SHP77 treated with DMSO at 0.1 percent for 48 hours (cell line): Measurements from ENCODE around the gene FEZF1.
"Not testable (repeated sequence)": the region's sequence is repeated elsewhere in the genome, so short reads cannot be mapped to it uniquely, and the experiment has no call there.

Experiments used
- DNase-seq: peaks from one replicate; lab custom pipeline; 2025; lab: John Stamatoyannopoulos, UW

The FEZF1 gene

DNA sequence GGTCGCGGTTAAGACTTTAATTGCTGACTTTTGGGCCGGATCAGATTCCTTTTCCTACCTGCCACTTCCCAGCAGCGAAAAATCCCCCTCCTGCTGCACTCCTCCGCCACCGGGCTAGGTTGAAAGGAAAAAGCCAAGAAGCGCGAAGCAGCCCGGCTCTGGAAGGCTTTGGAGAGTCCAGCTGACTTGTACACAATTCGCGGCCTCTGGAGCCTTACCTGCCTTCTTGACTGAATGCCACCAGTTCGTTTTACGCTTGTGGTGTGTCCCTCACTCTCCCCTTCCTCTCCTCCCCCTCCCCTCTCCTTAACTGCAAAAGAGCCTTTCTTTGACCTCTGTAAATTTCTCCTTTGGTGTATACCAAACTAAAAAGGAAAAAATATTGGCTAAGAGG lies 2.7 kb upstream of the FEZF1 start:
- DNase-seq, result no peak

DNA sequence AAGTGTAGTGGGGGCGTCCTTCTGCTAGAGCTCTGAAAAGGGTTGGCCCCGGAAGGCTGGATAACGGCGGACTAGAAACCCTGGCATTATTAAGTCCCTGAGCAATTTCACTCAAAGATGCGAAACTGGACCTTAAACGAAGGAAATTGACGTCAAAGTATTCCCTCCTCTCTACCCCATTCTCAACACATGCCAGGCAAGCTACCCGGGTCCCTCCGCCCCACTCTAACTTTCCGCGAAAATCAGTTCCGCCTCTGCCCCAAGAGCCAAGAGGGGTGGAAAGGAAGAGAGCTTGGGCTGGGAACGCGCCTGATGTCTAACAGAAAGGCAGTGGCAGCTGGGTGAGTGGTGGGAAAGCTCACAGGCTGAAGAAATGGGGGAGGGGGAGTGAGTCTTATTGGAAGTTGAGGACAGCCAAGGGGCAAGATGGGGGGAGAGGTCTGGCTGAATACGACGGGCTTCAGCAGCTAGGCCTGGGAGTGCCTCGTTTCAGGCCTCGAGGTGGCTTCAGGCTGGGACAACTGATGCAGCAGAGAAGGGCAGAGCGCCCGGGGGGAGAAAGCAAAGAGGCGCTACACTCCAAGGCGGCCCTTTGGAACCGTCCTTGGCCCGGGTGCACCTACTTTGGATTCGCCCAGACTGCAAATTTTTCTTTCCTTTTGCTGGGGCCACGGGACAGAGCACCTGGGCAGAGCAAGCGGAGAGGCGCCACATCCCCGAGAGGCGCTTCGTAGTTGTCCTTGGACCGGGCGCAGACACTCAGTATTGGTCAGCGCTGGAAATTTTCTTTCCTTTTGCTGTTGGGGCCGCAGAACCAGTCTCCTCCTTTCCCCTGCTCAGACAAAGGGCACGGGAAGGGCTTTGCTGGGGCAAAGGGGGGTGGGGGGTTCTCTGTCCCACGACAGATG lies 2.0 kb upstream of the FEZF1 start:
- DNase-seq, result no peak

DNA sequence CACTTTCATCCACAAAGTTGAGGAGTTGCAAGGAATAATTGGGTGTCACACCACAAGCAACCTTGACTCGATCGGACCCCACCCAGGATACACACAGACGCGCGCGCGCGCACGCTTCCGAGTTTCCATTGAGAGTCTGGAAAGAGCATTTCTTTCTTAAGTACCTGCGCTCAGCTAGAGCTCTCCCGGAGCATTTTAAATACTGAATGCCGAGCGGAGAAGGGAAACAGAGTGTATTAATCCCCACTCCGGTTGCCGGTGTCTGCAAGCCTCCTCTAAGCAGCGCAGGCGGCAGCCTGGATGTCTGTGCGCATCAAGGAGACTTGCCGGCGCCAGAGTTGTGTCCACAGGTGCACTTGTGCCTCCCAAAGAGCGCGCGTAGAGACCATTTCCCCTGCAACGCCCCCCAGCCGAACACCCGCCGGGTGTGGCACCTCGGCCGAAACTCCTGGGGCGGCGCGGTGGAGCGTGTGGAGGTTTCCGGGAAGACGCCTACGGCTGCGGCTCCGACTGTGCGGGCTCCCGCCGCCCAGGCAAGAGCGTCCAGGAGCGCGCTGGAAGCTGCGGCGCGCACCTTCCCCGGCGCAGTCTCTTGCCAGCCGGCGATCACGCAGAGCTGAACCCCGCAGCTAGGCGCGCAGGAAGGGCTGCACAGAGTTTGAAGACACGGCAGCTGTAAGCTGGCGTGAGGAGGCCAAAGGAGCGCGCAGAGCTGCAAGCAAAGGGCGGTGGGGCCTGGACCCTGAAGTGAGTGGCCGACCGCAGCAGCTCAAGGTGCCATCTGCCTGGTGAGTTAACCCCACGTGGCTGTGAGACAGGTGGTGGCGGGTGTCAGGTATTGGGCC lies 1.1 kb upstream of the FEZF1 start:
- no peak for DNase-seq

DNA sequence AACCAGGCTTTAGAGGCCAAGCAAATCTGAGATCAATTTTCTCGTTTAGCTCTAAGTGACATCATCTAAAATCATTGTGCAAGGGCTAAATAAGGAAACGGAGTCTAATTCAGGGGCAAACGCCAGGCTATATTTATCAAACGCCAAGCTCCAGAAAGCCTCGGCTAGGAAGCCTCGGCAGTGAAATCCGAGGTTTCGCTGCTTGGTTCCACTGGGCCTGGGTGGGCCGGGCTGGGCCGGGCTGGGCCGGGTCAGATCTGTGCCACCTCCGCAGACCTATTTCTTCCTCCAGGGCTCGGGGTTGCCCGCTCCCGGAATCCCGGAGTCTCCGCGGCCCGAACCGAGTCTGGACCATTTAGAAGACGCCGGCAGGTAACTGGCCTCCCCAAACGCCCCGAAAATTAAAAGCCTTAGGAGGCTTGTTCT lies 459 bp upstream of the FEZF1 start:
- no peak for DNase-seq

DNA sequence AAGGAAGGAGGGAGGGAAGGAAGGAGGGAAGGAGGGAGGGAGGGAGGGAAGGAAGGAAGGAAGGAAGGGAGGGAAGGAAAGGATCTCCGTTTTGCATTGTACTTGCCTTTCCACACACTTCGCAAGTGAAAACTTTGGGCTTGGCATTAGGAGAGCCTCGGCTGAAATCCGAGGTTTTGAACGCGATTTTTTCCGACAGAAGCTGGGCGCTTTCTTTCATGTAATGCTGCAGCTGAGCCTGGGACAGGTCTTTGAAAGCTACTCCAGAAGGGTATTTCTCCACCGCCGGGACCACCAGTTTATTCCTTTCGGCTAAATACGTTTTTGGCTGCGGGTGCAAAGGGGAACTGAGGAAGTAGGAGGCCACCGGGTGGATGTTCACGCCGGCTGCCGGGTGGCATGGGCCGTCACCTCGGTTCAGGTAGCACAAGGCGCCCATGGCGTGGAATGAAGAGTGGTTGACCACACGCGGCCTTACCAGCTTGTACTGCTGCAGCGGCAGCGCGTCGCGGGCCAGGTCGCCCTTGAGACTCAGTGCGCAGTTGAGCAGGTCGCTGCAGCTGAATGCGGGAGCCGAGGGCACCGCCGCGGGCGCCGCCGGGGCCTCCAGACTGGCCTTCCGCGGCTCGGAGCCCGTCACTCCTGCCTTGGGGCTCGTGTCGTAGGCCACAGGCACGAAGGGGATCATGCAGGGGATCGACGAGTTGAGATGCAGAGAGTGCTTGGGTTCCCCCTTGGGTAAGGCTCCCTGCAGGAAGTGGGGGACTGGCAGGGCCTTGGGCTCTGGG lies 825 bp downstream of the FEZF1 start:
- no peak for DNase-seq

DNA sequence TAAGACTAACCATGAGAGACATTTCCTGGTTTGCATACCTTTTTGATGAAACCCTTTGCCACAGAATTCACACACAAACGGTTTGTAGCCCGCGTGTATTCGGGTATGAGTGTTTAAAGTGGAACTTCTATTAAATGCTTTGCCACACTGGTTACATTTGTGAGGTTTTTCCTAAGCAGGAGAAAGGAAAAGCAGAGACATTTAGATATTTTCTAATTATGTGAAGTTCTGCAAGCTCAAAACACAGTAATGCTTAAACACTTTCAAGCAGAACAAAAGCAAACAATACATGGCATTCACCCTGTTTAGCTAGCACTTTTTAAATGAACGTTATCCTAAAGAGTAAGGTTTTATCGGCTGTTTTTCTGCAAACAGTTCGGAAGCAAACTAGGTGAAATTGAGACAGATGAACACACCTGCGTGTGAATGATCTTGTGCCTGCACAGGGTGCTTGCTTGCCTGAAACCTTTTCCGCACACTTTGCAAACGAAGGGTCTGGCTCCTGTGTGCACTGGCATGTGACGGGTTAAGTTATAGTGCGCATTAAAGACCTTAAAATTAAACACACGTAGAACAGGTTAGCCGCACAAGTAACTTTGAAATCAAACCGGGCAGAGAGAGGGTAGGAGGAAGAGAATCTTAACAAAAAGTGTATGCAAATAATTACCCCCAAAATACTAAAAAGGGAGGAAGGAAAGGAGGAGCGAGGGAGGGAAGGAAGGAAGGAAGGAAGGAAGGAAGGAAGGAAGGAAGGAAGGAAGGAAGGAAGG lies 1.6 kb downstream of the FEZF1 start:
- no peak for DNase-seq

DNA sequence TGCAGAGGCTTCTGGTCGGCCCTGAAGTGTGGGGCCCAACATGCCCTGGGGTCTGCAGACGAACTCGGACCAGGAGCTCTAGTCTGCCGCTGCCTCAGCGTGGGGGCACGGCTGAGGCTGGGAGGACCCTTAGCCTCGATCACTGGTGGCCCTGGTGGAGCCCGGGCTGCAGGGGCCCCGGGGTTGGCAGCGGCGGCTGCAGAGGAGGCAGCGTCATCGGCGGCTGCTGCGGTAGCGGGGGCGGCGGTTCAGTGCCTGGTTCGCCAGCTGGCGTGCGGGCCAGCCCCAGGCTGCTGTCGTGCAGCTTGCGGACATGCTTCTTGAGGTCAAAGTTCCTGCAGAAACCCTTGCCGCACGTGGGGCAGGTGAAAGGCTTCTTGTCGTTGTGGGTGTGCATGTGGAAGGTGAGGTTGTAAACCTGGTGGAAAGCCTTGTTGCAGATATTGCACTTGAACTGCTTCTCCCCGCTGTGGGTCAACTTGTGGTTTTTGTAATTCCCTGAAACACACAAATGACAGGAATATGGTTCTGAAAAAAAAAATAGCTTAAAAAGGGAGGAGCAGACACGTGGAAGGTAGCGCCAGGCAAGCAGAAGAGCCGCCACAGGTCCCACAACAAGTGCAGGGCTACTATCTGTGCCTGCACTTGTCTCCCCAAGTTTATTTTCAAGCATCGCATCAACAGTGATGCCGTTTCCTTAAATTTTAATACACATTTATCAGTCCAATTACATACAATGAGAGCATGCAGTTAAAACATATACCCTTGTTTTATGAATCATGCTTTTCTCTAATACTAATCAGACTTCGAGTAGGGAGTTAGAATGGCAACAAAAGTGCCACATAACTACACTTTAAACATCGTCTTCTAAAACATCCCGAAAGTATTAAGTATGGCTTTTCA lies 2.4 kb downstream of the FEZF1 start:
- no peak for DNase-seq

DNA sequence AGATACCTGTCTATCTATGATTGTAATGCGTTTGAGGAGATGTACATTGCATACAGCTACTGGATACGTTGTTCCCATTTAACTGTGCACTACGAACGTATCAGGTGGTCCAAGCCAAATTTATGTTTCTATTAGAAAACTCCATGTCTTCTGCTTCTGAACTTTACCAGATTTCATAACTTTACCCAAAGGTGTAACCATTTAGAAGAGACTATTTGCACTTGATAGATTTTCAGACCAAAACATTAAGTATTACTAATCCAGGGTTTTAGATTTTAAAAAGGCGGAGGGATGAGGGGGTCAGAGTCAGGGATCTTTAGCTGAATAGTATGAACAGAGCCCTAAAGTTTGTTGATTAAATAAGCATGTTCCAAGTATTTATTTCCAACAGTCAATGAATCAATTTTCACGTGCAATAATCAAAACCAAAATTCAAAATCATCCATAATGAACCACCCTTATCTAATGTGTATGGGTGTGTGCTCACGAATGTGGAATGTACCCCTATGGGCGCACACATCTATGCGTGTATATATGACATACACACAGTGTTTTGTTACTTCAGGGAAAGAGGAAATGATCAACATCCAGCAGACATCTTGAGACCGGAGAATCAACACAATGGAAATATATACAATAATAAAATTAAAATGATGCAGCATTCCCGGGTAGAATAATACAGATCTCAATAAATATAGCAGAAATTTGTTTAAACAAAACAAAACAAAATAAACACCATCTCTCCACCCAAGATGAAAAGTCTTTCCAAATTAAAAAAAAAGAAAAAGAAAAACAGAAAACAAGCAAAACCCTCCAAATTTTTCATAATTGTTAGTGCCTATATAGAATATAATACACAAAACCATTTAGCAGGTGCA lies 3.4 kb downstream of the FEZF1 start:
- DNase-seq, result no peak

DNA sequence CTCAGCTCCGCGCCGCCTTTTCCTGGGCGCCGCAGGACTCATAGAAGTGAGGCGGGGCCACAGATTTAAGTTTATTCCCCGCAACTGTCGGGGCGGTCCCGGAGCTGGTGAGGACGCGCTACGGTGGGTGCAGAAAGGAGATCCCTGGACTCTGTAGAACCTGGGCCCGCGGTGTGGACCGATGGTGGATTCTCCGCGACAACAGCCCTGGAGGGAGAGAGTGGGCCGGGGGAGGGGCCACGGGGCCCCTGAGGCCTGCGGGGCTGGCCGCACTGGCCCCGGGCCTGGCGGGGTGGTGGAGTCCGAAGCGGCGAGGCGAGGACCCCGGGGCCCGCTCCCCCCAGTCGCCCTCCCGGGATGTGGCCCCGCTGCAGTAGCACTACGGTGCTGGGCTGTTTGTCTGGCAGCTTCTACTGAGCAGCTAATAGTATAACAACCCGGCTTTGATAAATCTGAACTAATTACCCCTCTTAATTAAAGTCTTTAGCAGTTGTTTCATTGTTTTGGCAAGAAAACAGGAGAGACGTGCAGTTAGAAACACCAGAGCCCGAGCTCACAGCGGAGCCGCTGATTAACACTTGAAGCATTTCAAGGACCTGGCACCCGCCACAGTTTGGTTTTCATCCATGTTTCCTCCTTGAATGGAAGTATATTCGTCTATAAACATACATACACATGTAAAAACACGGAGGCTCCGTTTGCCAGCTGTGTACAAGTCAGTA lies 4.2 kb downstream of the FEZF1 start:
- no peak for DNase-seq

DNA sequence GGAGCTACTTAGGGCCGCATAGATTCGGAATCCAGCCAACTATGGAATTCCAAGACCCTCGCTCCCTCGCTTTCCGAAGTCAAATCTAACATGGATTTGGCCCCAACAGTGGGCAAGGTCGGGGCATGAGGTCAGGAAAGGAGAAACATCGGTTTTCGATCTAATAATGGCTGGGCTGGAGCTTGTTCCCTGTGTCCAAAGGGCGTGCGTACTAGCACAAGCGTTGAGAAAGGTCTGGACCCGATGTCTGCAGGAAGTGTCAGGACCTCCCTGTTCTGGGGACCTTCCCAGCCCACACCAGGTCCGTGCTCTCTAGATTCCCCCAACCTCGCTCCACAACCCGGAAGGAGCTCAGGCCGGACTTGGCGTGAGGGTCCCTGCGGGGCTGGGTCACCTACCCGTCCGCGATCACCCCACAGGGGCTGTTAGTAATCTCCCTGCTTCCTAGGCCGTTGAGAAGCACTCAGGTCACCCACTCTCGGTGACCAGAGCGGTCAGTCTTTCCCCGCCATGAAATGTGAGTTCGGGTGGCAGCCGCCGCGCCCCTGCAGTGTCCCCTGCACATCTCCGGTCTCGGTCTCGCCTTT lies 4.8 kb downstream of the FEZF1 start:
- DNase-seq, result no peak

DNA sequence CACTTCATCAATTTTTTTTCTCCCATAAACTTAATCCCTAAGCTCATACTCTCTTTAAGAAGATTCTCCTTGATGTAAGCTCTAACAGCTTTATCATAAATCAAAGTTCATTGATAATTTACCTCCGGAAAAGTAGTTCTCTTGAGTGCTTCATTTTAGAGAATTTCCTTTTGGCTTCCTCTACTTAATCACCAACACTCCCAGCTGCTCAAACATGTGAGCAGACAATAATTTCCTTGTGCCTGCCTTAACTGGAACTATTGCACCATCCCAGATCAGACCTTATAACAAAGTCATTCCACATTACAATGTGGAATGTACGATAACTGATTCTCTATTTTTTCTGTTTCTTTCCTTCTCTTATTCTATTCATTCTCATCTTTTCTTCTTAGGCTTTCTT lies 5.9 kb downstream of the FEZF1 start:
- no peak for DNase-seq

DNA sequence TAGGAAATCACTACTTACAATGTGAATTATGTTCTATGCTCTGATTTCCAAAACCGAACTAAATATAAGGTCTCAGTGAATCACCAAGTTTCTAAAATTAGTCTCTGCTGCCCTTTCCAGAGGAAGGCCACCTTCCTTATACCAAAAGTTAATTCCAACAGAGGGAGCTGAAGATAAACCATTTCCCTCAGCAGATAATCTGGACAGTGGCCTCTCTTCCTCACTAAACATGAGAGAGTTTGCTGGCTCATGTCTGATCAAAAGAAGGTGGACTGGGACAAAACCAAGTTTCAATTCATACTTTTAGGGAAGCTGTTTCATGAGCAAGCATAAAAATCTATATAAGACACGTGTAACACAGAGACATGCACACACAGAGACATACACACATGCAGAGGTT lies 6.4 kb downstream of the FEZF1 start:
- no peak for DNase-seq

DNA sequence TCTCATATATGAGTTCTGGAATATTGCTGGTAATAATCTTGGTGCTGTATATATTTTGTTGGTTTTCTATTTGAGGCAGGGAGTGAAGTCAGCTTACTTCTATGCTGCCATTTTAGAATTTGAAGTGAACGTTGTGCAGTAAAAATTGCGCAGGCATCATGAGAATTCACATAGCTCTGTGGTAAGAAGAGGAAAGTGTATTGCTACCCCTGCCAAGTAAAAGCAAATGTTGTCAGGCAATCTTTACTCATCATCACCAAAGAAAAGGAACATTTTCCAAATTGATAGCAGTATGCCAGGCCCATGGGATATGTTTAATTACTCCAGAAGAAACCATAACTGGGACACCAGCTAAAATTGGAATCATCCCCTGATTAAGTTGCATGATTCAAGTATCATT lies 13.4 kb downstream of the FEZF1 start:
- DNase-seq, result no peak

DNA sequence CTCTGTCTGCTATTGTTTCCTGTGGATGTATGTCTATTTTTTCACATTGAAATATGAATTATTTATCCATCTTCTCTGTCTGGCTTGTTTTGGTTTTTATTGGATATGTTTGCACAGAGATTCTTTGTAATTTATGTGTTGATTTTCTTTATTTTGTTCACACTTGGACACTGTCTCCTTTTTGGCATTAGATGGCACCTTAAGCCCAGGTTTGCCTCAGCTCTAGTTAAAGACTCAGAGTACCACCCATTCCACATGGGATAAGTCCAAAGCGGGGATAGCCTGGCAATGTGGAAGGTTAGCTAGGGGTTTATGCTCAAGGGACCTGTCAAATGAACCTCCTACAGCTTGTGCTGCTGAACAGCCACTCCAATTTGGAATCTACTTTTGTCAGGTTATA lies 14.1 kb downstream of the FEZF1 start:
- DNase-seq, result no peak

DNA sequence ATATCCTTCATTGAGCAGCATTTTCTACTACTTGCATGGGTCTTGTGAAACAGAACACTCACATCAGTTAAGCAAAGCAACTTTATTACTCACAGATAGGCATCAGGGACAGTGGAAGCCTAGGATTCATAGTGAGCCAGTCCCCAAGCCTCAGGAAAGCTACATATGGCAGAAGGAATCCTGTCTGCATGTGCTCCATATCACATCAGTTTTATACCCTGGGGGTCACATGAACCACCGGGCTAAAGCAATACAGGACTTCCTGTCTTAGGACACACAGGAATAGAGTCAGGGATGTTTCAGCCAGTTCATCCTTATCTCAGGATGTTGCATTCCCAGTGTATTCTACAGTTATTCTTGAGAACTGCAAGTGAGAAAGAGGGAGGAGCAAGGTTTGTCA lies 15.1 kb downstream of the FEZF1 start:
- DNase-seq, result no peak

DNA sequence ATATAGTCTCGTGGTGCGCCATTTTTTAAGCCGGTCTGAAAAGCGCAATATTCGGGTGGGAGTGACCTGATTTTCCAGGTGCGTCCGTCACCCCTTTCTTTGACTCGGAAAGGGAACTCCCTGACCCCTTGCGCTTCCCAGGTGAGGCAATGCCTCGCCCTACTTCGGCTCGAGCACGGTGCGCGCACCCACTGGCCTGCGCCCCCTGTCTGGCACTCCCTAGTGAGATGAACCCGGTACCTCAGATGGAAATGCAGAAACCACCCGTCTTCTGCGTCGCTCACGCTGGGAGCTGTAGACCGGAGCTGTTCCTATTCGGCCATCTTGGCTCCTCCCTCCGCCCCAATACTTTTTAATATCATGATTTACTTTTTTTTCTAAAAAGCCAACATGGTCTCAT lies 19.9 kb downstream of the FEZF1 start:
- DNase-seq, result not testable (repeated sequence)

DNA sequence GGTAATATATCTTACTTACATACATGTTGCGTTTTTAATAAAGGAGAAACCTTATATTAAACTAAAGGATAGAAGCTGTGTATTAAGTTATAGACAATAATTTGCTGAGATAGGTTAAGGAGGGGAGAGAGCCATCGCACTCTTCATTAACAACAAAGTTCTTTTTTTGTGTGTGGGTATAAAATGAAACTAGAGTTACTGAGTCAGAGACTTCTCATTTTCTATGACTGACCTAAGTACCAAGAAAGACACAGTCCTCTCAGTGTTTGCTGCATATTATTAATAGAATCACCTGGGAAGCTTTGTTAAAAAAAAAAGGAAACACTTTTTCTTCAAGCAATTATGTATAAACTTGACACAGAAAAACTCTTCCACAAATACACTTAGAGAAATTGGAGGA lies 31.4 kb downstream of the FEZF1 start:
- DNase-seq, result no peak

DNA sequence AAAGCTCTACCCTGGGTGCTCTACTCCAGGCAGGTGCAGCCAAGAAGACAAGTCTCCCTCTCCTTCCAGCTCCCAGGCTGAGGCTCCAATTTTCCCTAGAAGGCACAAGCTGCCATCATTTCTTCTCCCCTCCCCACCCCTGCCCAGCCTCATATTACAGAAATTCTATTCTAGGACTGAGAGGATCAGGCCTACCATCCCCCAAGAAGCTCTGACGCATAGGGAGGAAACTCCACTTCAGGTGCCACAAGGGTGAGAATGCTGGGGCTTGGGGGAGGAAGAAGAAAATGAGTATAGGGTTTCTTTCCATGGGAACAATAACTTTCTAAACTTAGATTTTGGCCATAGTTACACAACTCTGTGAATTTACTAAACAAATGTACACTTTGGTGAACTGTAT lies 35.3 kb downstream of the FEZF1 start:
- no peak for DNase-seq

DNA sequence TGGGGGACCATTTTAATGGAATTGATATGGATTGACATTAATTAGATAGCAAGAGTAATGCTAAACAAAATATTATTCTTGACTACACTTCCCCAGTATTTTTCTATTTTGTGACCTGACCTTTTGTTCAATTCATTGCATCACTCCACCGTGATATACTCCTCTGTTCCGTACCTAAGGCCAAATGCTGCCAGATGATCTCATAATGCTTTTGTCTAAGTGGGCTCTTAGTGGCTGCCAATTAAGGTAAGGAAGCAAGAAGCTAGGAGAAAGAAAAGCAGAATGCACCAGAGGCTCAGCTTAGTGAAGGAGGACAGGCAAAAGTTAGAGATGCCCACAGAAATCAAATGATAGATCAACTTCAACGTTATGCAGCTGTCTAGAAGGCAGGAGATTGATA lies 36.4 kb downstream of the FEZF1 start:
- DNase-seq, result no peak
